ENCODE data around the gene GAS6.

- TF ChIP-seq CTCF (conservative IDR thresholded peaks at IDR 0.05 in 1 of 2, IDR thresholded peaks at IDR 0.05 in 1 of 2; ENCODE audit: extremely low read depth in 1 of 2, insufficient read depth in 1 of 2, low read depth in 1 of 2, low read length in 2 of 2) = no peak
- no peak for TF ChIP-seq EZH2 (IDR thresholded peaks at IDR 0.05; ENCODE audit: borderline replicate concordance, low read length)
These were observed 17.9 kb upstream of the GAS6 start for GRCh38 chr13:113881614-113882266.

Measured in mammary epithelial cell (primary cell).